GM18907 (cell line): Measurements from ENCODE around the gene MYH8.

Experiments
- ATAC-seq: cut with Tn5 transposase; IDR thresholded peaks from one replicate; pipeline ENCODE4 v1.9.1; 2021; ENCODE audit warnings: mild to moderate bottlenecking, moderate library complexity; ENCODE audit not compliant: unreplicated experiment

The MYH8 gene

GRCh38 chr17:10421900-10422542 lies at the start of gene MYH8:
Gene MYH8 (minus strand): TSS chr17:10421950. CDS start chr17:10420227, 1,723 bp downstream.
- no peak for ATAC-seq

GRCh38 chr17:10469459-10469858 lies 47.7 kb upstream of the MYH8 start, which contains the start of gene MYH4:
Gene MYH4 (minus strand): TSS chr17:10469559. CDS start chr17:10466745, 2,814 bp downstream.
- no peak for ATAC-seq

- no peak for ATAC-seq
Observed at GRCh38 chr17:10463402-10463801, 41.7 kb upstream of the MYH8 start.

- no peak for ATAC-seq
Observed at GRCh38 chr17:10460062-10460461, 38.3 kb upstream of the MYH8 start.

GRCh38 chr17:10458701-10459100 lies 37.0 kb upstream of the MYH8 start:
- ATAC-seq, result no peak

GRCh38 chr17:10457952-10458351 lies 36.2 kb upstream of the MYH8 start:
- no peak for ATAC-seq

GRCh38 chr17:10447026-10447931 lies 25.5 kb upstream of the MYH8 start:
- ATAC-seq, result no peak

GRCh38 chr17:10439816-10440215 lies 18.1 kb upstream of the MYH8 start:
- no peak for ATAC-seq

GRCh38 chr17:10435096-10435495 lies 13.3 kb upstream of the MYH8 start:
- ATAC-seq, result no peak

GRCh38 chr17:10429421-10430045 lies 7.8 kb upstream of the MYH8 start:
- ATAC-seq, result no peak

GRCh38 chr17:10428781-10429180 lies 7.0 kb upstream of the MYH8 start:
- ATAC-seq, result no peak

GRCh38 chr17:10421211-10421610 lies 539 bp downstream of the MYH8 start:
- no peak for ATAC-seq

GRCh38 chr17:10420811-10421210 lies 939 bp downstream of the MYH8 start:
- ATAC-seq, result no peak

GRCh38 chr17:10417431-10417830 lies 4.3 kb downstream of the MYH8 start:
- no peak for ATAC-seq

- ATAC-seq, result no peak
Observed at GRCh38 chr17:10415161-10415560, 6.6 kb downstream of the MYH8 start.

- ATAC-seq, result no peak
Observed at GRCh38 chr17:10403589-10403988, 18.2 kb downstream of the MYH8 start.

GRCh38 chr17:10398352-10398751 lies 23.4 kb downstream of the MYH8 start:
- ATAC-seq, result no peak

- ATAC-seq, result no peak
Observed at GRCh38 chr17:10396524-10397163, 25.1 kb downstream of the MYH8 start.

GRCh38 chr17:10394201-10394887 lies 27.4 kb downstream of the MYH8 start:
- no peak for ATAC-seq

- no peak for ATAC-seq
Observed at GRCh38 chr17:10392880-10393279, 28.9 kb downstream of the MYH8 start.

- ATAC-seq, result no peak
Observed at GRCh38 chr17:10385871-10386270, 35.9 kb downstream of the MYH8 start.
